ENCODE results near the gene MND1.

The MND1 gene

DNA sequence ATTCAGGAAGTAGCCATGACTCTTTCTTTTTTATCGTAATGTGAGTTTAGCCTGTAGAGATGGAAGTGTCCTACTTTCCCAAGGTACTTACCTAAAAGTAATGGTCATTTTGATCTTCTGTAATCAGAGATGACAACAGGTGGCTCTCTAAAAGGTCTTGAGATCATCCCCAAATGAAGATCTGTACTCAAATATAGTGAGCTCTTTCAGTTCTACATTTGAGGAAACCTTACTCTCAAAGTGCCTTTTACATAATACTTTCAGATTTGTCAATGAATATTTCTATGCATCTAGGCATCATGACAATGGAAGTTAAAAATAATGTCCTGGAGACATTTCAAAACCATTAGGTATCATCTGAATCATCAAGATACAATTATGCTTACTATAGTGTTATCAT, 17.2 kb upstream of the MND1 start:
- ATAC-seq, result no peak
- TF ChIP-seq GLIS3 (CRISPR knock-in tag; IDR thresholded peaks at IDR 0.05) (no peak), ZFP30 (CRISPR knock-in tag; IDR thresholded peaks at IDR 0.05) (no peak), ZNF70 (CRISPR knock-in tag; IDR thresholded peaks at IDR 0.05) (no peak), ESRRG (CRISPR knock-in tag; IDR thresholded peaks at IDR 0.05) (no peak), ARNTL (CRISPR knock-in tag; IDR thresholded peaks at IDR 0.05; ENCODE audit: borderline replicate concordance, low read depth) (no peak), TOX (CRISPR knock-in tag; IDR thresholded peaks at IDR 0.05; ENCODE audit: borderline replicate concordance) (no peak), ZNF8 (CRISPR knock-in tag; IDR thresholded peaks at IDR 0.05) (no peak), ZC3H10 (CRISPR knock-in tag; IDR thresholded peaks at IDR 0.05) (no peak), ZFP3 (CRISPR knock-in tag; IDR thresholded peaks at IDR 0.05) (no peak)
- TF ChIP-seq, protein P1, sequence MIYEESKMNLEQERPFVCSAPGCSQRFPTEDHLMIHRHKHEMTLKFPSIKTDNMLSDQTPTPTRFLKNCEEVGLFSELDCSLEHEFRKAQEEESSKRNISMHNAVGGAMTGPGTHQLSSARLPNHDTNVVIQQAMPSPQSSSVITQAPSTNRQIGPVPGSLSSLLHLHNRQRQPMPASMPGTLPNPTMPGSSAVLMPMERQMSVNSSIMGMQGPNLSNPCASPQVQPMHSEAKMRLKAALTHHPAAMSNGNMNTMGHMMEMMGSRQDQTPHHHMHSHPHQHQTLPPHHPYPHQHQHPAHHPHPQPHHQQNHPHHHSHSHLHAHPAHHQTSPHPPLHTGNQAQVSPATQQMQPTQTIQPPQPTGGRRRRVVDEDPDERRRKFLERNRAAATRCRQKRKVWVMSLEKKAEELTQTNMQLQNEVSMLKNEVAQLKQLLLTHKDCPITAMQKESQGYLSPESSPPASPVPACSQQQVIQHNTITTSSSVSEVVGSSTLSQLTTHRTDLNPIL (CRISPR knock-in tag; IDR thresholded peaks at IDR 0.05; ENCODE audit: low read depth), result no peak
- TF ChIP-seq, protein P2, sequence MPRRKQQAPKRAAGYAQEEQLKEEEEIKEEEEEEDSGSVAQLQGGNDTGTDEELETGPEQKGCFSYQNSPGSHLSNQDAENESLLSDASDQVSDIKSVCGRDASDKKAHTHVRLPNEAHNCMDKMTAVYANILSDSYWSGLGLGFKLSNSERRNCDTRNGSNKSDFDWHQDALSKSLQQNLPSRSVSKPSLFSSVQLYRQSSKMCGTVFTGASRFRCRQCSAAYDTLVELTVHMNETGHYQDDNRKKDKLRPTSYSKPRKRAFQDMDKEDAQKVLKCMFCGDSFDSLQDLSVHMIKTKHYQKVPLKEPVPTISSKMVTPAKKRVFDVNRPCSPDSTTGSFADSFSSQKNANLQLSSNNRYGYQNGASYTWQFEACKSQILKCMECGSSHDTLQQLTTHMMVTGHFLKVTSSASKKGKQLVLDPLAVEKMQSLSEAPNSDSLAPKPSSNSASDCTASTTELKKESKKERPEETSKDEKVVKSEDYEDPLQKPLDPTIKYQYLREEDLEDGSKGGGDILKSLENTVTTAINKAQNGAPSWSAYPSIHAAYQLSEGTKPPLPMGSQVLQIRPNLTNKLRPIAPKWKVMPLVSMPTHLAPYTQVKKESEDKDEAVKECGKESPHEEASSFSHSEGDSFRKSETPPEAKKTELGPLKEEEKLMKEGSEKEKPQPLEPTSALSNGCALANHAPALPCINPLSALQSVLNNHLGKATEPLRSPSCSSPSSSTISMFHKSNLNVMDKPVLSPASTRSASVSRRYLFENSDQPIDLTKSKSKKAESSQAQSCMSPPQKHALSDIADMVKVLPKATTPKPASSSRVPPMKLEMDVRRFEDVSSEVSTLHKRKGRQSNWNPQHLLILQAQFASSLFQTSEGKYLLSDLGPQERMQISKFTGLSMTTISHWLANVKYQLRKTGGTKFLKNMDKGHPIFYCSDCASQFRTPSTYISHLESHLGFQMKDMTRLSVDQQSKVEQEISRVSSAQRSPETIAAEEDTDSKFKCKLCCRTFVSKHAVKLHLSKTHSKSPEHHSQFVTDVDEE (CRISPR knock-in tag; IDR thresholded peaks at IDR 0.05), result no peak
- TF ChIP-seq, protein P3, sequence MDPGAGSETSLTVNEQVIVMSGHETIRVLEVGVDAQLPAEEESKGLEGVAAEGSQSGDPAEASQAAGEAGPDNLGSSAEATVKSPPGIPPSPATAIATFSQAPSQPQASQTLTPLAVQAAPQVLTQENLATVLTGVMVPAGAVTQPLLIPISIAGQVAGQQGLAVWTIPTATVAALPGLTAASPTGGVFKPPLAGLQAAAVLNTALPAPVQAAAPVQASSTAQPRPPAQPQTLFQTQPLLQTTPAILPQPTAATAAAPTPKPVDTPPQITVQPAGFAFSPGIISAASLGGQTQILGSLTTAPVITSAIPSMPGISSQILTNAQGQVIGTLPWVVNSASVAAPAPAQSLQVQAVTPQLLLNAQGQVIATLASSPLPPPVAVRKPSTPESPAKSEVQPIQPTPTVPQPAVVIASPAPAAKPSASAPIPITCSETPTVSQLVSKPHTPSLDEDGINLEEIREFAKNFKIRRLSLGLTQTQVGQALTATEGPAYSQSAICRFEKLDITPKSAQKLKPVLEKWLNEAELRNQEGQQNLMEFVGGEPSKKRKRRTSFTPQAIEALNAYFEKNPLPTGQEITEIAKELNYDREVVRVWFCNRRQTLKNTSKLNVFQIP (CRISPR knock-in tag; IDR thresholded peaks at IDR 0.05; ENCODE audit: borderline replicate concordance, low read depth), result no peak

DNA sequence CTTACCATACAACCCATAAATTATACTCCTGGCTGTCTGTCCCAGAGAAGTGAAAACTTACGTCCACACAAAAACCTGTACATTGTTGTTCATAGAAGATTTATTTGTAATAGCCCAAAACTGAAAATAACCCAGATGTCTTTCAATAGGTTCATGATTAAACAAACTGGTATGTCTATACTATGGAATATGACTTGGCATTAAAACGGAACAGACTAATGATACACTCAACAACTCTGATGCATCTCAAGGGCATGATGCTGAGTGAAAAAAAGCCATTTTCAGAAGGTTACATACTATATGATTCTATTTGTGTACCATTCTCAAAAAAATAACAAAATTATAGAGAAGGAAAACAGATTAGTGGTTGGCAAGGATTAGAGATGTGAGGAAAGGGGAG, 11.6 kb upstream of the MND1 start:
- no peak for ATAC-seq
- TF ChIP-seq OSR1 (CRISPR knock-in tag; IDR thresholded peaks at IDR 0.05) (no peak), TCF4 (CRISPR knock-in tag; IDR thresholded peaks at IDR 0.05; ENCODE audit: borderline replicate concordance) (no peak), GLIS3 (CRISPR knock-in tag; IDR thresholded peaks at IDR 0.05) (no peak), ZFP30 (CRISPR knock-in tag; IDR thresholded peaks at IDR 0.05) (no peak), ISL1 (CRISPR knock-in tag; IDR thresholded peaks at IDR 0.05) (no peak), CSDC2 (CRISPR knock-in tag; IDR thresholded peaks at IDR 0.05) (no peak), ZNF8 (CRISPR knock-in tag; IDR thresholded peaks at IDR 0.05) (no peak)
- TF ChIP-seq, protein P4, sequence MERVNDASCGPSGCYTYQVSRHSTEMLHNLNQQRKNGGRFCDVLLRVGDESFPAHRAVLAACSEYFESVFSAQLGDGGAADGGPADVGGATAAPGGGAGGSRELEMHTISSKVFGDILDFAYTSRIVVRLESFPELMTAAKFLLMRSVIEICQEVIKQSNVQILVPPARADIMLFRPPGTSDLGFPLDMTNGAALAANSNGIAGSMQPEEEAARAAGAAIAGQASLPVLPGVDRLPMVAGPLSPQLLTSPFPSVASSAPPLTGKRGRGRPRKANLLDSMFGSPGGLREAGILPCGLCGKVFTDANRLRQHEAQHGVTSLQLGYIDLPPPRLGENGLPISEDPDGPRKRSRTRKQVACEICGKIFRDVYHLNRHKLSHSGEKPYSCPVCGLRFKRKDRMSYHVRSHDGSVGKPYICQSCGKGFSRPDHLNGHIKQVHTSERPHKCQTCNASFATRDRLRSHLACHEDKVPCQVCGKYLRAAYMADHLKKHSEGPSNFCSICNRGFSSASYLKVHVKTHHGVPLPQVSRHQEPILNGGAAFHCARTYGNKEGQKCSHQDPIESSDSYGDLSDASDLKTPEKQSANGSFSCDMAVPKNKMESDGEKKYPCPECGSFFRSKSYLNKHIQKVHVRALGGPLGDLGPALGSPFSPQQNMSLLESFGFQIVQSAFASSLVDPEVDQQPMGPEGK (CRISPR knock-in tag; IDR thresholded peaks at IDR 0.05; ENCODE audit: borderline replicate concordance), result no peak

DNA sequence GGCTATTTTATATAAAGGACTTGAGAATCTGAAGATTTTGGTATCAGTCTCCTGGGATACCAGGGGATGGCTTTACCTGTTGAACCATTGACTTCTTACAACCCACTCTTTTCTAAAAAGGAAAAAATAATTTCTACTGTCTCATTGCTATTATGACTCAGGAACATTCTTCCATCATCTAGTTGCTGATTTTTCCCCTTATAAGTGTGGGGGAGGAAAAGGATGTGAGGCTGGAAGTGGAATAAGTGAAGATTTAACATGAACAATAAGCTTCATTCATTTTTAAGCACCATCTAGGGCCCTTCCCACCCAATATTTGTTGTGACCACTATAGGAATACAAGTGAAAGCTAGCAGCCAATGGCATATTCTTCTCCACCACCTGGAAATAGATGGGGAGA, 10.6 kb upstream of the MND1 start:
- ATAC-seq, result no peak

More for the DNA sequence above, 10.6 kb upstream of the MND1 start:
- TF ChIP-seq ISL1 (CRISPR knock-in tag; IDR thresholded peaks at IDR 0.05) (no peak), ZNF70 (CRISPR knock-in tag; IDR thresholded peaks at IDR 0.05) (no peak), ESRRG (CRISPR knock-in tag; IDR thresholded peaks at IDR 0.05) (no peak), ZC3H10 (CRISPR knock-in tag; IDR thresholded peaks at IDR 0.05) (no peak), OSR1 (CRISPR knock-in tag; IDR thresholded peaks at IDR 0.05) (no peak), TCF4 (CRISPR knock-in tag; IDR thresholded peaks at IDR 0.05; ENCODE audit: borderline replicate concordance) (no peak), GLIS3 (CRISPR knock-in tag; IDR thresholded peaks at IDR 0.05) (no peak), BACH2 (CRISPR knock-in tag; IDR thresholded peaks at IDR 0.05; ENCODE audit: borderline replicate concordance) (no peak), ZNF8 (CRISPR knock-in tag; IDR thresholded peaks at IDR 0.05) (no peak), ZFP3 (CRISPR knock-in tag; IDR thresholded peaks at IDR 0.05) (no peak)
- TF ChIP-seq, protein P4 (CRISPR knock-in tag; IDR thresholded peaks at IDR 0.05; ENCODE audit: borderline replicate concordance), result no peak
- TF ChIP-seq, protein P3 (CRISPR knock-in tag; IDR thresholded peaks at IDR 0.05; ENCODE audit: borderline replicate concordance, low read depth), result no peak
- TF ChIP-seq, protein P1 (CRISPR knock-in tag; IDR thresholded peaks at IDR 0.05; ENCODE audit: low read depth), result no peak
